Activated T-cell treated with anti-CD3 and anti-CD28 coated beads for 1 hour (primary cell): Measurements from ENCODE around the gene SERGEF.

ENCODE experiments used
- DNase-seq: peaks from one replicate; pipeline ENCODE4 v3.0.0-alpha.2; 2020; ENCODE audit warnings: low read depth

Gene SERGEF

DNA sequence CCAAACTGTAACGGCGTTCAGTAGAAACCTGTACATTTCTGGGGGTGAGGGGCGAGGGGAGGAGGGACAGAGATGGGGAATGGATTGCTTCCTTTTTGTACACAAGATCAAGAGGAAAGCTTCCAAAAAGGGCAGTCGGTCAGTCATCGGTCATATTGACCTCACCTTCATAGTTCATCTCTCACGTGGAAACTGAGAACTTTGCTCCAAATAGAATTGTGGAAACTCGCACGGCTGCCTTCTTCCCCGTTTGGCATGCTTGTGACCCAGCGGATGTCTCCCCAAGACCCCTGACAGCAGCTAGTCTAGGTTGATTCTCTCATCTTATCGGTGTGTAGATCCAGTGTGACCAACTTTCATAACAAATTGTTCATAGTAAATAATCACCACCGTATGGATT, 230.7 kb downstream of the SERGEF start:
- DNase-seq: no peak

DNA sequence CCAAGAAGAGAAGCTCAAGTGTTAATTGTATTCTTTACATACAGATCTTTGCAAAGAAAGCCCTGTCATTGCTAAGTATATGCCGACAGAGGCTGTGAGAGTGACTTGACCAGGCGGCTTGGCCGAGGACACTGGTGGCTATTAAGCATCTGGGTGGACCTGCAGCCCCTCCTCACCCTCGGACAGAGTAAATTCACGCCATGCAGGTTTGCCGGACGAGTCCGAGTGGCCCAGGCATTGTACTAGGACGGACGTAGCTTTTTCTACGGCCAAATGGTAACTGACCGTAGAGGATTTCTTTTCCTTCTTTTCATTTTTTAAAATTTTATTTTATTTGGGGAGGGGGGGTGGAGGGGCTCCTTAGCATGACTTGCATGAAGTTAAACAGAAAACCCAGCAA, 231.2 kb downstream of the SERGEF start:
- DNase-seq: no peak

DNA sequence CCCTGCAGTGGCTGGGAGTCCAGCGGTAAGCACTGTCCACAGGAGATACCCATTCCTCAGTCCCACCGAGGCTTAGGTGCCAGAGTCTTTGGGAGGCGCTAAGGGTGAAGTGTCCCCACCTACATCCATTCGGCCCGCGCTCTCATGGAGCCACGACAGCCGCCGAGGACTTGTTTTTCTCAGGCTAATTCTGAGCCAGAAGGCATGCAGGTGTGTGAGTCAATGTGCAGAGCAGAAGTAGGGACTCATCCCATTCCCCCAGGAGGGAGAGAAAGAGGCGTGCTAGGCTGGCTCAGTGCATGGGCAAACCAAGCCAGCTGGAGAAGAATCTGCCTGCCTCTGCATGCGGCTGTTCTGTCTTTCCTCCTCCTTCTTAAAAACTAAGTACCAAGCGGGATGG, 231.6 kb downstream of the SERGEF start:
- no peak for DNase-seq

DNA sequence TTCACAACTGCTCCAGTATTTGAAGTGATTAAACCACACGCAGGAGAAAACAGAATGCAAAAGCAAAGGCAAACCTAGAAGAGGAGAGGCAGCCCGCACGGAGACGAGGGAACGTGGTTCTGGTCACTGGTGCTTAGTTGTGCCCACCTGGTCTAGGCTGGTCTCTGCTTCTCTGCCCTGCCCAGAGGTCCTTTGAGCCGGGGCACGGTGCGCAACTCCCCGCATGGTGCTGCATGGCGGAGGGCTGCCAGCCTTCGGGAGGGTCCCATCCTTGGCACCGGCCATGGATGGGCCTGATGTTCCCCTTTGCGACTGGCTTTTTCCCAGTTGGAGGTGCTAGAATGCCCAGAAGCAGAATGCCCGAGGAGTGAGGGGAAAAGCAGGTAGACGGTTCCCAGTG, 232.2 kb downstream of the SERGEF start:
- DNase-seq: no peak

DNA sequence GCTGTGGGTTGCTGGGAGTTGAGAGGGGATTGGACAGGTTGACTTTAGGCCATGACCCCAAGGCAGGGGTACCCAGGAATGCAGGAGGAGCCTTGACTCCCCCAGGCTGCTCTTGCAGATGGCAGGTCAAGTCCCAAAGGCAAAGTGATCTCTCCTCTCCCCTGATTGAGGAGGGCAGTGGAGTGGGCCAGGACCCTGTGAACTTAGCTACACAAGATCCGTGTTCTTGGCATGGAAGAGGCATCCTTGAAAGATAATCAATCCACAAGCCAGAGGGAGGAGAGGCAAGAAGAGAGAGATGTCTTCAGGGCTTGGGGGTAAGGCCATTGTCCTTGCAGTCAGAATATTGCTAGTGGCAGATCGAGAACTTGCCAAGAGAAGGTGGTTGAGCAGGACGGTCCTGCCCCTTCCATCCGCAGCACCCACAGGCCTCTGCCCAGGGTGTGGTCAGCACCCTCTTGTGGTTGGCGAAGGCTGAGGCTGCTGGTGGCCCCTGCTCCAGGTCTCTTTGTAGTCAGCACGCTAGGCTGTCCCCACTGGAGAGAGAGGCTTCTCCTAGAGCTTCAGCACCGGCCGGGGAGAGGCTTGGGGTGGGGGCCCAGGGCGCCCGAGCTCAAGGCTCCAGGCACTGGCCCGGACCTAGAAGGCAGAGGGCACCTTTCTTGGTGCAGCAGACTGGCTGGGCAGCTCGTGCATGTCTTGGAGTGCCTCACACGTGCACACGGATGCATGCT, 232.8 kb downstream of the SERGEF start:
- no peak for DNase-seq

DNA sequence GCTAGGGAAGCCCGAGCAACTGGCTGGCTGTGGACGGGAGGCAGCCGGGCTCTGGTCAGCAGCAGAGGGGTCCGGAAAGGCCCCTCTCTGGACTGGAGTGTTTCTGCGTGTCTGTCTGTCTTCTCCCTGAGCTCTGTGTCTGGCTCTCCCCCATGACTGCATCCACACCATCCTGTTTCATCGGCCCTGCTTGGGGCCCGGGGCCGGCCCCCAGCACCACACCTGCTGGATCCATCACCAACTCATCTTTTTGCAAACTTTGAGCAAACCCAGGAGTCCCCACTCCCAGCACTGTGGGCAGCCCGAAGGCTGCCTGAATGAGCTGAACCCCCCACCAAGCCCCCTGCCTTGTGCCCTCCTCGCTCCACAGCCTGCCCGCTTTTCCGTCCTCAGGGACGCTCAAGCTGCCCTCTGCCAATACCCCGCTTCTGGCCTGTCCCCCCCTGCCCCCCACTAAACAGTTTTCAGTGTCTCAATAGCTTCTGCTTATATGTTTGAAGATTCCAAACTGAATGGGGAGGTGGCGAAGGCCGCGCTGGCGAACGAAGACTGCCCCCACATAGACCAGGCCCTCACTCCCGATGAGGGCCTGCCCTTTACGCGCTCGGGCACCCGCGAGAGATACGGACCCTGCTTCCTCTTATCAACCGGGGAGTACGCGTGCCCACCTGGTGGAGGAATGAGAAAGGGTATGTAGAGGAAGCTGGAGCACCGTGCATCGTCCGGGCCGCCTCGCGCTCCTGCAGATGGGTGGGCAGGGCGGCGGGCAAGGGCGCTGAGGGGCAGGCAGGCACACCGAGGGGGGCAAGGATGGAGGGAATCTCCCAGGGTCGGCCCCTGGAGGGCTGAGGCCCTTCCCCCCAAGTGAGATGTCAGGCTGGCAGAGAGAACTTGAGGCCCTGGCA, 233.6 kb downstream of the SERGEF start:
- no peak for DNase-seq

DNA sequence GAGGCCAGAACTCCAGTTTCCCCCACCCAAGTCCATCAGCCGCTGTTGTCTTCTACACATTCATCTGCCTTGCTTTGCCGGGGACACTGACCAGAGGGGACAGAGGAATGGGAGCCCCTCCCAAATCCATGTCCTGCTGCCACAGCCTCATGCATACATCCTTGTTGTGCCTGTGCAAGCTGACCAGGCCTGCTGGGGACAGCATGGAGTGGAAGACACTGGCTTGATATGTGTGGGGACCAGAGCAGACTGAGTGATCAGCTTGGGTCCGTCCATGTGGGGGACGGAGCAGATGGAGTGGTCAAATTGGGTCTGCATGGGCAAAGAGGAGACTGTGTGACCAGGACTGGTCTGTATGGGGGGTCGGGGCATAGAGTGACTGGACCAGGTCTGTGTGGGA, 234.5 kb downstream of the SERGEF start:
- DNase-seq: no peak

DNA sequence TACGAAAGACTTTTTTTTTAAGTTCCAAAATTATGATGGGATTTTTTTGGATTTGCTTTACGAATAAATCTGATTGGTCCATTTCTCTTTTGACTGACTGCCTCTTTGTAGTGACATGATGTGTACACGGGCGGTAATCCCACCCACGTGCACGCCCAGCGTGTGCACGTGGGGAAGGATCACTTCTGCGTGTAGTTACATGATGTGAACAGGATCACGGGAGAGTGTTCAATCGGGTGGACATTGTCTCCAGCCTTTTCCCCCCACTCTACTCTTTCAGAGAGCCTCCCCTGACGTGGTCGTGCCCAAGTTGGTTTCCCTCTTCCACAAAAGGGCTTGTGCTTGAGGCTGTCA, 235.1 kb downstream of the SERGEF start:
- no peak for DNase-seq

DNA sequence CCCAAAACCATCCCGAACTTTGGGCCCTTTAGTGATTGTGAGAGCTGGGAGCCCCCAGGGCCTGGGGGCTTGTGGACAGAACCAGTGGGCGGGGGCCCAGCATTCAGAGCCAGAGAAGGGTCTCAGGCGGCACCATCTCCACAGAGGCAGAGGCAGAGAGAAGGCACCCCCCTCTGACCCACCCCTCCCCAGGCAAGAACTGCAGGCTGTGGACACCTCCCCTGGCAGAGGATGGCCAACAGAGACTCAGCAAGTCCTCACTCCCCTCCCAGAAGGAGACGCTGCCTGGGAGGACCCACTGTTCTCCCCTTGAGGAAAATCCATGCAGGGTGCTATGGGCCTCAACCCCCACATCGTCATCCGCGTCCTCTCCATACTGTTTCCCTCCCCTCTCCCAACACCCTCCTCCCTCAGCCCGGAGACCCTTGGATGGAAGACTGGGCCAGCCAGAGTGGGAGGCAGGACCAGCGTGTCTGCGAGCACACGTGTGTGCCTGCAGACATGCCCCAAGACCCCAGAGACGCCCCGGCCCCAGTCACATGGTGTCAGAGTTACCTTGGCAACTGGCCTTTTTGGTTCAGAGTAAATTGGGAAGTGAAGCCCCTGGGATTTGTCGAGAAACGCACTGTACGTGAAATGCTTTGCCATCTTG, 235.6 kb downstream of the SERGEF start:
- DNase-seq: no peak

DNA sequence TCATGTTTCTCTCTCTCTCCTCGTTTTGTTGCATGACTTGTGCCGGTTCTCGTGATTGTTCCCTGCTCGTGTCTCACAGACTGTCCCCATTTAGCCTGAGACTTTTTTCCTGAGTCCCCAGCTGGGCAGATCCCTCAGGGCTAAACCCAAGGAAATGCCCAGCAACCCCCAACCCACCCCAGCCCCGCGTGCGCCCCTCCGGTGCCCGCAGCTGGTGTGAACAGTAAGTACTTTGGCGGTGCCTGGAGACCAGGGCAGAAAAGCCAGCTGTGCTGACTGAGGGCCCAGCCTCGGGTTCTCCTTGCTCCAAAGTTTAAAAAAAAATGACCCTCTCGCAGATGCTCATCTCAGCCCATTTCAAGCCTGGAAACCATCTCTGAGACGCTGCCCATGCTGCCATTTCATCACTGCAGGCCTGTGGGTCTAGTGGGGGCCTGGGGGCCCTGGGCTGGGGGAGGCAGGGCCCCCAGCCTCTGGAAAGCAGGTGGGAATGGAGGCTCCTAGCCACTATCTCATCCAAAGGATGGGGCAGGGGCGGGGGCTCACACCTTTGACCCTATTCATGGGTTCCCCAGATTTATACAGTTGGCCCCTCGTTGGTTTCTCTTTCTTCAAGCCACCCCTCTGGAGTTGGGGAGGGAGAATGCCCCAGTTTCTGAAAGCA, 236.5 kb downstream of the SERGEF start:
- DNase-seq: no peak

DNA sequence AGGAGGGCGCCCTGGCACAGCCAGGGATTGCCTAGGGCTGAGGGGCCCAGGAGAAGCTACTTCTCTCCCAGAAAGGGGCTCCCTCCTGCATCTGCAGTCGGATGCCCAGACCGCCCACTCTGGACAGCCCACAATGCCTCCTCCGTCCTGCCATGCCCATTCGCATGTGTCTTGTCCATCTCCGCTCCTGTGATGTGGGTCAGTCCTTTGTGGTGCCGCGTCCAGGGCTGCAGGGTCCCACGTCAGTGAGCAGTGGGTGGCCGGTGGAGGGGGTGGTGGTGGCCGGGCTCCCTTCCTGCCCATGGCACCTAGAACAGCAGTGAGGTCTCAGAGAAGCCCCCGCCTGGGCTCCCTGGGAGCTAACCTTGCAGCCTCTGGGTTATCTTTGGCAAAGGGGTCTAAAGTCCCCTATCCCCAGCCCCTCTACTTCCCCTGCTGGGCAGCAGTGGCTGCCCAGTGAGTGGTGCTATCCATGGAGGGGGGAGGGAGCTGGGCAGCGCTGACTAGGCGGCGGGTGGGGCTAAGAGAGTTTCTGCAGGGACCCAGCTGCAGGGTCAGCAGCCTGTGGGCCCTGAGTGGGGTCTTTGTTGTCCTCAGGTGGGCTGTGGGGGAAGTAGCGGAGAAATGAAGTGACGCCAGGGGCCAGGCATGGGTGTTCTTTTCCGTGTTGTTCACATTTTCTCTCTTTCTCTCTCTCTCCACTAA, 237.2 kb downstream of the SERGEF start:
- no peak for DNase-seq

DNA sequence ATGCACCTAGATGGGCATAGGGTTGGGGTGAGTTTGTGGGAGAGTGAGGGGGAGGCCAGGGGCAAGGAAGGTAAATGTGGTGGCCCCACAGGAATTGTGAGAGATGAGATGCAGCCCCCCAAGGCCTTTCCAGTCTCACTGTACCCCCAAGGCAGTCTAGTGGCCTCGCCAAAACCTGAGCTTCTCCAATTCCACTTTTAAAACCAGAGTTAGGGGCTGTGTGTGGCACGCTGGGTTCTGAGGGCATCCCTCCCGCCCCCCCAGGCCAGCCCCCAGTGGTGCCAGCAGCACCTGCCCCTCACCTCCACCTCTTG, 237.9 kb downstream of the SERGEF start:
- no peak for DNase-seq

DNA sequence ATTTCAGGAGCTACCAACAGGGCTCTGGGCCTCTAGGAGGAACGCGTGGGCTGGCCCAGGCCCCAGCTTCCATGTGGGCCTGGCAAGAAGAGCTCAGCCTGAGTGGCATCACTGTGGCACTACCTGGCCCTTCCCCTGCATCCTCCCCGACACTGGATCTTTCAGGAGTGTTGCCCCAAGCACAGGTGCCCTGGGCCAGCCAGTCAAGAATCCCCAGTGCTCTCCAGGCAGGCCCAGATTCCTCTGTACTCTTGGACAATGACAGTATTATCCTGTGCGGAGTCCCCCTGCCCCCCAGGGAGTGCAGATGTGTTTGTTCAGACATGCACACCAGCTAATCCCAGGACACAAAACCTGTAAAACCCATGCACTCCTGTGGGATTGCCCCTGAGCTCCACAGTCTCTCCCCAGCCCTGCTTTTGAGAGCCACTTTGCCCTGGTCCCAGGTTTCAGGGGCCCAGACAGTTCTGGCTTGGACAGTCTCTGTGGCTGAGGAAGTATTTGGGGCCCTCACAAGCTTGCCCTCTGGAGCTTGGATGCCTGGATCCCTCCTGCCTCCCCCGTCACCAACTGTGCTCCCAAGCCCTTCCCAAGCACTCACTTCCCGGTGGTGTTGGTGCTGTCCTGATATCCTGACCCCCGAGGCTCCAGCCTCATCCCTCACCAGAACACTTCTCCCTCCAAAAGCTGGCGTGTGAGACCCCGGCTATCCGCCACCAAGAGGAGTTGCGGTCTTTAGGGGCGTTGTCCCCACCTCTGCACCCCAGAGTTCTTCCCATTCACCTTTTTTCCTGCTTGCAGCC, 238.4 kb downstream of the SERGEF start:
- DNase-seq: no peak

DNA sequence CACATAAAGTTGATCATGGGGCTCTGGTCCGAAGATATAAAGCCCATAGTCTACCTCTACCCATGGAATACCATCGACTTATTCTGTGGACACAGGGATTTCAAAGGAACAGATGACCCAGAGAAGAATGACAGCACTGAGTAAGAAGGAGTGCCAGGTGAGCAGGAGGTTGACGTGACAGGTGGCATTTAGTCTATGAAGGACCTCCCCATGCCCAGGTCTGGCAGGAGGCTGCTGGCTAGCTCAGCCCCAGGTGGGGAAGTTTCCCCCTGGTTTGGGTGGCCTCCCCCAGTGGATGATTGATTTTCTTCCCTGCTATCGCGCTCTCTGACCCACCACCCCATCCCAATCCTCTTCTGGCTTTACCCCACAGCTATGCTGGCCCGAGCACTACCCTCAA, 239.2 kb downstream of the SERGEF start:
- no peak for DNase-seq

DNA sequence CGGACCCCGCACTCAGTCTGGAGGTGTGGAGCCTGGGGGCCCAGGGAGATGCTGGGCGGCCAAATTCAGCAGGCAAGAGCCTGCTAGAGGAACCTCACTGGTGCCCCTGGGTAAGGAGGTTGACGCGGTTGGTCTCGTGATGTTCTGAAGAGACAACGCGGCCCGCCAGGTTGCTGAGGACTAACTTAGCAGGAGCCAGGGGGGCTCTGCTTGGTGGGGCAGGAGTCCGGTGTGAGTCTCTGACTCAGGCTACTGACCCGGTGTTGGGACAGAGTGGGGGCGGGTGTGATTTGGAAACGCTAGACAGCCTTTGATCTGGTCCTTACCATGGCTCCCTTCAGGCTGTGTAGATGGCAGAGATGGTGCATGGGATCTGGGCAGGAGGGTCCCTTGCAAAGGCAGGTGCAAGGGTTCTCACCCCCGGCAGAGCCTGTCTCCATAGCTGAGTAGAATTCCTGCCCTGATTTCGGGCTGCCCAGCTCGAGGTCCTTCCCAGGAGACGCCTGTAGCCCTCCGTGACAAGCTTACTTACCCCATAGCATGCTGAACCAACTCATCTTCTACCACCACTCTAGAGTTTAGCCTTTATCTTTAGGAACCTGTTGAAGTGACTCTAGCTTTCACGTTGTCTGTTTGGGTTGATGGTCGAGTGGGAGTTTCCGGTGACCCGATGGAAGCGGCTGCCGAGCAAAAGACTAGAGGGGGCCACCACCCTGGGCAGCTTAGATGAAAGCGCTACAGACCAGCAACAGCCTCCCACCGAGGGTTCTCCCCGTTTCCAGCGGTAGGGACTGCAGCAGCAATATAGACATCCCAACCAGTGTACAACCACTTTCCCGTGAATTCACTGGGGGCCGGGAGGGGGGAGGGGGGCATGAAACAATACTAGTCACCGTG, 239.9 kb downstream of the SERGEF start:
- DNase-seq: no peak

DNA sequence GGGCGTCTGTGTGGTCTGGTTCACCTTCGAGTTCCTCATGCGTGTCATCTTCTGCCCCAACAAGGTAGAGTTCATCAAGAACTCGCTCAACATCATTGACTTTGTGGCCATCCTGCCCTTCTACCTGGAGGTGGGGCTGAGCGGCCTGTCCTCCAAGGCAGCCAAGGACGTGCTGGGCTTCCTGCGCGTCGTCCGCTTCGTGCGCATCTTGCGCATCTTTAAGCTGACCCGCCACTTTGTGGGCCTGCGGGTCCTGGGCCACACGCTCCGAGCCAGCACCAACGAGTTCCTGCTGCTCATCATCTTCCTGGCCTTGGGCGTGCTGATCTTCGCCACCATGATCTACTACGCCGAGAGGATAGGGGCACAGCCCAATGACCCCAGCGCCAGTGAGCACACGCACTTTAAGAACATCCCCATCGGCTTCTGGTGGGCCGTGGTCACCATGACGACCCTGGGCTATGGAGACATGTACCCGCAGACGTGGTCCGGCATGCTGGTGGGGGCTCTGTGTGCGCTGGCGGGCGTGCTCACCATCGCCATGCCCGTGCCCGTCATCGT, 240.9 kb downstream of the SERGEF start:
- DNase-seq: no peak

DNA sequence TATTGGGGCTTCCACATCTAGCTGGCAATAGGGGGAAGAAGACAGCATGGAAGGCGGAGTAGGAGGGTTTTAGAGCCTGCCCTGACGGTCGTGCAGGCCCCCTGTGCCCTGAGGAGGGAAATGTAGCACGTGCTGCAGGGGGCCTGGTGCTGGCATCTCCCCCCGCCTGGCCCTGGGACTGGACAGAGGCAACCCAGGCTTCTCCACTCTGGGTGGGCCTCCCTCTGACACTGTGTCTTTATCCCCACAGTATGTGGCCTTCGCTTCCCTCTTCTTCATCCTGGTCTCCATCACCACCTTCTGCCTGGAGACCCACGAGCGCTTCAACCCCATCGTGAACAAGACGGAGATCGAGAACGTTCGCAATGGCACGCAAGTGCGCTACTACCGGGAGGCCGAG, 241.4 kb downstream of the SERGEF start:
- DNase-seq: no peak

DNA sequence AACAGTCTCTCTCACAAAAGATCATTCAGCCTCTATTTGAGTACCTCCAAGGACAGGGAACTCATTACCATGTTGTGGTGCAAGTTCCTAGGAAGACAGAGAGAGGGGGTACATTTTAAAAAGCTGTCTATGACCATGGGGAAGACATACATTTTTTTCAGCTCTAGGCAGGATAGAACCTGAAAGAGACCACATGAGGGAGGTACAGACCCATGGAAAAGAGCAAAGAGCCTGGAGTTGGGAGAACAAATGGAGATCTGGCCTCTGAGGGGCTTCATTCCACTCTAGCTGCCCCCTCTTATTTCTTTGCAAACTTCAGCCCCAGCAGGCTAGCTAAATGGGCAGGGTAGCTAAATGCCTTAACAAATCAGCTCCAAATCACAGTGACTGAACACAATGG, 241.9 kb downstream of the SERGEF start:
- no peak for DNase-seq

DNA sequence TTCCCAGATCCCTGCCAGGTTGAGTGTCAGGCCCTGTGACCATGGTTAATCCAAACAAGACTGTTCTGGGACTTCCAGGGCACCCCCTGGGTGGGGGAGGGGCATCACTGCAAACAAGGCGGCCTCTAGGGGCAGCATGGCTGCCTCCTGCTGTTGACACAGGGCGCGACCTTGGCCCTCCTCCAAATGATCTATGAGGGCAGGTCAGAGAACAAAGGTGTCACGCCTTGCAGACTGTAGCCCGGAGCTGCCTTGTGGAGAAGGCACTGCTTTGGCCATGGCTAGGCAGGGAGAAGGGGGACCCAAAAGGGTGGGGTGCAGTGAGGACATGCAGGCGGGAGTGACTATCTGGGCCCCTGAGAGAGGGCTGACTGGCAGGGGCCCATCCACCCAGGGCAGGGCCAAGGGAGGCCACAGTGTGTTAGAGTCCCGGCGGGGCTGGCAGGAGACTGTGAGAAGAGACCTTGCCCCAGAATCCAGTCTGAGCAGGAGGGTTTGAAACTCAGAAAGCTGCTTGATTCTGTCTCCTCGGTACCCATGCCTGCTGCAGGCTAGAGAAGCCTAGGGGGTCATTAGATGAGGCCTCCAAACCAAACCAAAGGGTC, 242.7 kb downstream of the SERGEF start:
- DNase-seq: no peak
